PFSK-1 (cell line): ENCODE measurements around the gene MRPL1.

ENCODE experiments used
- FOXP2 ChIP-seq: optimal IDR thresholded peaks from 2 replicates; pipeline ENCODE3; 2011; ENCODE audit warnings: borderline replicate concordance, control low read depth, inconsistent platforms; ENCODE audit not compliant: insufficient read depth; ENCODE audit errors: extremely low read length, extremely low read depth
- POLR2AphosphoS5 ChIP-seq: IDR thresholded peaks from 2 replicates; pipeline ENCODE4 v1.6.1; 2012; ENCODE audit warnings: low read depth, mild to moderate bottlenecking, control low read depth, low read length, moderate library complexity
- SIN3A ChIP-seq: IDR thresholded peaks from 2 replicates; pipeline ENCODE4 v1.6.1; 2012; ENCODE audit warnings: mild to moderate bottlenecking, low read length, moderate library complexity, borderline replicate concordance; ENCODE audit not compliant: insufficient read depth
- TAF1 ChIP-seq: IDR thresholded peaks from 2 replicates; pipeline ENCODE4 v1.6.1; 2012; ENCODE audit warnings: low read length, control low read depth, borderline replicate concordance; ENCODE audit not compliant: insufficient read depth
- TF ChIP-seq, protein P1 (sequence below), 2 experiments: IDR thresholded peaks; 2 replicates each; pipeline versions ENCODE4 v1.6.1 to v1.8.0; 2011 to 2012; ENCODE audit warnings: low read depth in 2 of 2, low read length in 2 of 2, control low read depth in 1 of 2, inconsistent platforms in 1 of 2, mild to moderate bottlenecking in 1 of 2, moderate library complexity in 1 of 2; ENCODE audit not compliant: insufficient read depth in 1 of 2

Gene MRPL1

DNA sequence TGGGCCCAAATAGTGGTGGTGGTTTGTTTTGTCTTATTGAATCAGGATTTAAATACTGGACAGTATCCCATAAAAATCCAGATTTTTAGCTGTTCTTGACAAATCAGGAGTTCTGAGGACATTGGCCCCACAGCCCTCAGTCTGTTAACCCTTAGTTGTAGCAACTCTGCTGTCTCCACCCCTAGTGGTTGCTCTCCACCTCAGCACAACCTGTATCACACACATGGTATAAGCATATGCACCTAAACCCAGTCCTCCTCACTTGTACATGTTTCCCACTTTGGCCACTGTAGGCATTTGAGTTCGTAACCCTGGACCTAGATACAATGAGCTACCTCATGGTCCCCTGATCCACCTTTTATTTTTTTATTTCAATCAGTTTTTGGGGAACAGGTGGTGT lies 75.9 kb downstream of the MRPL1 start:
- TF ChIP-seq TAF1 (no peak), POLR2AphosphoS5 (no peak), SIN3A (no peak), FOXP2 (no peak)
- TF ChIP-seq, protein P1, sequence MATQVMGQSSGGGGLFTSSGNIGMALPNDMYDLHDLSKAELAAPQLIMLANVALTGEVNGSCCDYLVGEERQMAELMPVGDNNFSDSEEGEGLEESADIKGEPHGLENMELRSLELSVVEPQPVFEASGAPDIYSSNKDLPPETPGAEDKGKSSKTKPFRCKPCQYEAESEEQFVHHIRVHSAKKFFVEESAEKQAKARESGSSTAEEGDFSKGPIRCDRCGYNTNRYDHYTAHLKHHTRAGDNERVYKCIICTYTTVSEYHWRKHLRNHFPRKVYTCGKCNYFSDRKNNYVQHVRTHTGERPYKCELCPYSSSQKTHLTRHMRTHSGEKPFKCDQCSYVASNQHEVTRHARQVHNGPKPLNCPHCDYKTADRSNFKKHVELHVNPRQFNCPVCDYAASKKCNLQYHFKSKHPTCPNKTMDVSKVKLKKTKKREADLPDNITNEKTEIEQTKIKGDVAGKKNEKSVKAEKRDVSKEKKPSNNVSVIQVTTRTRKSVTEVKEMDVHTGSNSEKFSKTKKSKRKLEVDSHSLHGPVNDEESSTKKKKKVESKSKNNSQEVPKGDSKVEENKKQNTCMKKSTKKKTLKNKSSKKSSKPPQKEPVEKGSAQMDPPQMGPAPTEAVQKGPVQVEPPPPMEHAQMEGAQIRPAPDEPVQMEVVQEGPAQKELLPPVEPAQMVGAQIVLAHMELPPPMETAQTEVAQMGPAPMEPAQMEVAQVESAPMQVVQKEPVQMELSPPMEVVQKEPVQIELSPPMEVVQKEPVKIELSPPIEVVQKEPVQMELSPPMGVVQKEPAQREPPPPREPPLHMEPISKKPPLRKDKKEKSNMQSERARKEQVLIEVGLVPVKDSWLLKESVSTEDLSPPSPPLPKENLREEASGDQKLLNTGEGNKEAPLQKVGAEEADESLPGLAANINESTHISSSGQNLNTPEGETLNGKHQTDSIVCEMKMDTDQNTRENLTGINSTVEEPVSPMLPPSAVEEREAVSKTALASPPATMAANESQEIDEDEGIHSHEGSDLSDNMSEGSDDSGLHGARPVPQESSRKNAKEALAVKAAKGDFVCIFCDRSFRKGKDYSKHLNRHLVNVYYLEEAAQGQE (IDR thresholded peaks at IDR 0.05; ENCODE audit: insufficient read depth in 1 of 2, low read depth in 2 of 2, low read length in 2 of 2), result no peak

DNA sequence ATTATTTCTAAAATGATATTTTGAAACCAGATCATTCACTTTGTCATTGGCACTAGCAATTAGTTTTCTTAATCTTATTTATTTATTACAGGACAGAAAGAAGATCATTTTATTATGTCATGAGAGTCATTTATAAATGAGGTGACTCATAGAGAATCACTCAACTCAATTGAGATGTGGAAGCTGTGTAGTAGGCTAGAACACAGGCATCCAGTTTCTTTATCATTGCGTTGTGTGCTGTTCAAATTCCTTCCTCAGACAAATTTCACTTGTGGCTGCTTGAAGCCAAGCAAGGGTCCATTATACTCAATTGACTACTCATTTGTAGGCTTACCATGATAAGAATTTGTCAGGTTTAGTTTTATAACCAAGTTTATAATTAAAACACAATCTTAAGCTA lies 87.6 kb downstream of the MRPL1 start:
- no peak for TF ChIP-seq FOXP2
- TF ChIP-seq SIN3A, result no peak
- TF ChIP-seq, protein P1 (IDR thresholded peaks at IDR 0.05; ENCODE audit: insufficient read depth in 1 of 2, low read depth in 2 of 2, low read length in 2 of 2), result no peak
- no peak for TF ChIP-seq TAF1
- TF ChIP-seq POLR2AphosphoS5, result no peak

DNA sequence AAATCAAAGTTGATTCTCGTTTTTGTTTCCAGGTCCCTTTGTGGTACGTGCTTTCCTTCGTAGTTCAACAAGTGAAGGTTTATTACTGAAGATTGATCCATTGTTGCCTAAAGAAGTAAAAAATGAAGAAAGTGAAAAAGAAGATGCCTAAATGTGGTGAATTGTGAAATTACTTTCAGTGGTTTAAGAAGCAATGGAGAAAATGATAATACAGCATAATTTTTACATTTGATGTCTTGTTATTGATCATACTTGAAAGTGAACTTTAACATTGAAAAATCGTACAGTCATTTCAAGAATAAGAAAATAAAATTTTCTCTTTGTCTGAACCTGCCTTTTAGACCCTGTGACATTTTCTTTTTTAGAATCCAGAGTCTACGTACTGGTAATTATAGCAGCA lies 89.8 kb downstream of the MRPL1 start:
- TF ChIP-seq FOXP2 (no peak), SIN3A (no peak), TAF1 (no peak), POLR2AphosphoS5 (no peak)
- TF ChIP-seq, protein P1 (IDR thresholded peaks at IDR 0.05; ENCODE audit: insufficient read depth in 1 of 2, low read depth in 2 of 2, low read length in 2 of 2), result no peak

DNA sequence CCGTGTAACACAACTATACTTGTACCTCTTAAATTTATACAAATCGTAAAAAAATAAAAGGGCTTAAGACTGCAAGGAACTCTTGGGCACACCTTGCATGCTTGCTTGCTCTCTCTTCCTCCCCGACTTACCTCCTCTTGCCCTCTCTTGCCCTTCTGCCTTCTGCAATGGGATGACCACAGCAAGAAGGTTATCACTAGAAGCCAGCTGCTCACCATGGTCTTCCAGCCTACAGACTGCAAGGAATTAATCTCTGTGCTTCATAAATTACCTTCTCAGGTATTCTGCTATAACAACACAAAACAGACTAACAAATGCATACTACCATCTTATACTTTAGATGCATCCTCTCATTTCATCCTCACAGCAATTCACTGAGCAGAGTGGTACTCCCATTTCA lies 92.1 kb downstream of the MRPL1 start:
- no peak for TF ChIP-seq FOXP2
- TF ChIP-seq POLR2AphosphoS5, result no peak
- TF ChIP-seq TAF1, result no peak
- TF ChIP-seq SIN3A, result no peak
- TF ChIP-seq, protein P1 (IDR thresholded peaks at IDR 0.05; ENCODE audit: insufficient read depth in 1 of 2, low read depth in 2 of 2, low read length in 2 of 2), result no peak

DNA sequence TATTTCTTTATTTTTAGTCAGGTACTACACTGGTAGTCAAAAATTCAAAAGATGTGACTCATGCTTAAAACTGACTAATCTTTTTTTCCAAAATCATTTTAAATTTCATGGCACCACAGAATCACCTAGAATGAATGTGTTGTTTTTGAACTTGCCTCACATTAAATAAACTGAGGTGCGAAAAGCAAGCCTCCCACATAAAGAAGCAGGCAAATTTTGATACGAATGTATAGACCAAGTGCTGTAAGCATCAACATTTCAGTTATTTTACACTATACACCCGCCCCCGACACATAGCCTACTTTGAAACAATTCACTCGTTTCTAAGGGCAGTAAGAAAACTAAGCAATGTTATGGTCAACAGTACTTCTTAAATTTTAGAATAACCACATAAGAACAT lies 94.3 kb downstream of the MRPL1 start:
- TF ChIP-seq, protein P1 (IDR thresholded peaks at IDR 0.05; ENCODE audit: insufficient read depth in 1 of 2, low read depth in 2 of 2, low read length in 2 of 2), result no peak
- TF ChIP-seq FOXP2, result no peak
- no peak for TF ChIP-seq SIN3A
- no peak for TF ChIP-seq TAF1
- TF ChIP-seq POLR2AphosphoS5, result no peak
